MV-4-11 (cell line): ENCODE measurements around the gene CDH23.

Source experiments
- DNase-seq: peaks from one replicate; lab custom pipeline; 2025; lab: John Stamatoyannopoulos, UW

The CDH23 gene

GRCh38 chr10:71392791-71393781, 3.6 kb upstream of the CDH23 start:
- DNase-seq: no peak

- DNase-seq: no peak
Measured at GRCh38 chr10:71393841-71394475, 2.8 kb upstream of the CDH23 start.

- DNase-seq: no peak
Measured at GRCh38 chr10:71394926-71395562, 1.7 kb upstream of the CDH23 start.

GRCh38 chr10:71395621-71396020, 1.1 kb upstream of the CDH23 start:
- no peak for DNase-seq

GRCh38 chr10:71396084-71396710, 523 bp upstream of the CDH23 start:
- DNase-seq: no peak

- no peak for DNase-seq
Measured at GRCh38 chr10:71397296-71398212, 834 bp downstream of the CDH23 start.

GRCh38 chr10:71398976-71399375, 2.3 kb downstream of the CDH23 start:
- no peak for DNase-seq

- no peak for DNase-seq
Measured at GRCh38 chr10:71399946-71400345, 3.2 kb downstream of the CDH23 start.

- DNase-seq: no peak
Measured at GRCh38 chr10:71401056-71401455, 4.3 kb downstream of the CDH23 start.

- DNase-seq: no peak
Measured at GRCh38 chr10:71402005-71402404, 5.3 kb downstream of the CDH23 start.

- DNase-seq: no peak
Measured at GRCh38 chr10:71404503-71405295, 8.0 kb downstream of the CDH23 start.

- DNase-seq: no peak
Measured at GRCh38 chr10:71406878-71407277, 10.2 kb downstream of the CDH23 start.

GRCh38 chr10:71408436-71409225, 11.9 kb downstream of the CDH23 start:
- DNase-seq: no peak

GRCh38 chr10:71409516-71410104, 12.9 kb downstream of the CDH23 start:
- DNase-seq: no peak

- DNase-seq: no peak
Measured at GRCh38 chr10:71413581-71413980, 16.9 kb downstream of the CDH23 start.

GRCh38 chr10:71414359-71414758, 17.6 kb downstream of the CDH23 start:
- no peak for DNase-seq

- no peak for DNase-seq
Measured at GRCh38 chr10:71419002-71419540, 22.4 kb downstream of the CDH23 start.

GRCh38 chr10:71419750-71420149, 23.0 kb downstream of the CDH23 start:
- no peak for DNase-seq

GRCh38 chr10:71421075-71421434, 24.3 kb downstream of the CDH23 start:
- DNase-seq: no peak
